Ascending aorta (tissue), 2 donors: ENCODE data around the gene GAGE13. TPM values are rescaled to one million over a fixed set of nuclear protein-coding genes. Genes with fewer than 3 reads are reported as not detected.
"Not testable (repeated sequence)": the region's sequence is repeated elsewhere in the genome, so short reads cannot be mapped to it uniquely, and the experiment has no call there.

ENCODE experiments used
- DNase-seq, 2 donors: peaks; one replicate each; pipeline ENCODE4 v3.0.0-alpha.2; 2019; ENCODE audit warnings: low spot score in 2 of 2
- H3K27ac ChIP-seq, 2 donors: fragments of 200-600 bp; sonication (generic); one replicate each; pipeline ENCODE4 v1.5.1; 2016 to 2017; ENCODE audit warnings: mild to moderate bottlenecking in 1 of 2
- H3K27me3 ChIP-seq: fragments of 200-600 bp; sonication (generic); one replicate; pipeline ENCODE4 v1.5.1; 2017
- H3K36me3 ChIP-seq, 2 donors: fragments of 200-600 bp; sonication (generic); one replicate each; pipeline ENCODE4 v1.5.1; 2016
- H3K4me1 ChIP-seq, 2 donors: fragments of 200-600 bp; sonication (generic); one replicate each; pipeline ENCODE4 v1.5.1; 2016 to 2017; ENCODE audit warnings: mild to moderate bottlenecking in 1 of 2
- H3K4me3 ChIP-seq, 2 donors: fragments of 200-600 bp; sonication (generic); one replicate each; pipeline ENCODE4 v1.5.1; 2016 to 2017; ENCODE audit warnings: mild to moderate bottlenecking in 1 of 2
- H3K9me3 ChIP-seq, 2 donors: fragments of 200-600 bp; sonication (generic); one replicate each; pipeline ENCODE4 v1.5.1; 2016
- intact Hi-C: fragments of 100-400 bp; cut with DNase I; formaldehyde crosslinking; loops from one replicate; pipeline ENCODE4 v1.15.1; 2023
- total RNA-seq: library from RNA; depleted of rRNA; stranded (reverse); fragments of >200 nt; gene quantifications from one replicate; pipeline ENCODE4 v1.1.0, GENCODE V29; 2016

GAGE13 gene
- total RNA-seq, 1 donor from 2014 or later = not detected

GRCh38 chrX:49331841-49332240 lies 459 bp downstream of the GAGE13 start:
- intact Hi-C loops, H3K9me3 ChIP-seq, DNase-seq, H3K36me3 ChIP-seq, H3K4me1 ChIP-seq, H3K4me3 ChIP-seq, H3K27ac ChIP-seq, H3K27me3 ChIP-seq: not testable (repeated sequence)

GRCh38 chrX:49341449-49341848 lies 10.1 kb downstream of the GAGE13 start:
- H3K4me1 ChIP-seq, H3K27ac ChIP-seq, DNase-seq, intact Hi-C loops, H3K4me3 ChIP-seq, H3K9me3 ChIP-seq, H3K27me3 ChIP-seq, H3K36me3 ChIP-seq: not testable (repeated sequence)

GRCh38 chrX:49344496-49345175 lies 13.3 kb downstream of the GAGE13 start:
- intact Hi-C loops, H3K27me3 ChIP-seq, H3K4me3 ChIP-seq: not testable (repeated sequence)

GRCh38 chrX:49345402-49345801 lies 14.0 kb downstream of the GAGE13 start:
- H3K9me3 ChIP-seq, H3K4me1 ChIP-seq, H3K36me3 ChIP-seq, DNase-seq, intact Hi-C loops, H3K4me3 ChIP-seq, H3K27ac ChIP-seq, H3K27me3 ChIP-seq: not testable (repeated sequence)

More at GRCh38 chrX:49344496-49345175, 13.3 kb downstream of the GAGE13 start:
- not testable (repeated sequence) for H3K4me1 ChIP-seq, H3K36me3 ChIP-seq, DNase-seq, H3K9me3 ChIP-seq, H3K27ac ChIP-seq

- H3K4me1 ChIP-seq, H3K36me3 ChIP-seq, H3K4me3 ChIP-seq, H3K27ac ChIP-seq, H3K27me3 ChIP-seq, H3K9me3 ChIP-seq, intact Hi-C loops: not testable (repeated sequence)
- peak in 1 of 2 donors; percentile 78 for DNase-seq
Measured at GRCh38 chrX:49346150-49346549, 14.8 kb downstream of the GAGE13 start.

Other genes with a start within 250 kb of the GAGE13 start
- 19.4 TPM for gene GPKOW, start 207.8 kb upstream of the GAGE13 start, total RNA-seq
- 0.32 TPM for gene MAGIX, start 168.8 kb upstream of the GAGE13 start, total RNA-seq
- 51.6 TPM for gene PLP2, start 159.7 kb upstream of the GAGE13 start, total RNA-seq
- 25.3 TPM for gene PRICKLE3, start 145.2 kb upstream of the GAGE13 start, total RNA-seq
- gene SYP, start 131.4 kb upstream of the GAGE13 start, total RNA-seq = 0.53 TPM
- gene CACNA1F, start 98.2 kb upstream of the GAGE13 start, total RNA-seq = not detected
- gene CCDC22, start 96.1 kb upstream of the GAGE13 start, total RNA-seq = 22.6 TPM
- not detected for gene FOXP3, start 66.9 kb upstream of the GAGE13 start, total RNA-seq
- gene PPP1R3F, start 61.8 kb upstream of the GAGE13 start, total RNA-seq = 14.8 TPM
- gene GAGE10, start 27.9 kb upstream of the GAGE13 start, total RNA-seq = not detected
- not detected for gene GAGE12J, start 9.5 kb upstream of the GAGE13 start, total RNA-seq
- gene GAGE12C, start 200.6 kb downstream of the GAGE13 start, total RNA-seq = not detected
- not detected for gene GAGE12D, start 210.2 kb downstream of the GAGE13 start, total RNA-seq
- gene GAGE12E, start 219.7 kb downstream of the GAGE13 start, total RNA-seq = not detected
- not detected for gene GAGE12F, start 229.3 kb downstream of the GAGE13 start, total RNA-seq
- gene GAGE12G, start 238.8 kb downstream of the GAGE13 start, total RNA-seq = not detected
- not detected for gene GAGE12H, start 248.4 kb downstream of the GAGE13 start, total RNA-seq